ENCODE measurements around the gene HSF5.

GRCh38 chr17:58382108-58382871 lies 105.9 kb downstream of the HSF5 start:
- TF ChIP-seq CTCF (IDR thresholded peaks at IDR 0.05) (no peak), POLR2A (IDR thresholded peaks at IDR 0.05; ENCODE audit: low read depth) (no peak)

Measured in esophagus muscularis mucosa (tissue), 3 donors.